Stimulated activated CD4-positive, alpha-beta T cell treated with anti-CD3 and anti-CD28 coated beads, Interleukin-15, amount 100 ng/mL, for 48 hours (primary cell): ENCODE data around the gene GSDME.

Source experiments
- DNase-seq, 2 donors: peaks; one replicate each; pipeline ENCODE4 v3.0.0-alpha.2; 2020; ENCODE audit warnings: low read depth in 2 of 2

The GSDME gene

DNA sequence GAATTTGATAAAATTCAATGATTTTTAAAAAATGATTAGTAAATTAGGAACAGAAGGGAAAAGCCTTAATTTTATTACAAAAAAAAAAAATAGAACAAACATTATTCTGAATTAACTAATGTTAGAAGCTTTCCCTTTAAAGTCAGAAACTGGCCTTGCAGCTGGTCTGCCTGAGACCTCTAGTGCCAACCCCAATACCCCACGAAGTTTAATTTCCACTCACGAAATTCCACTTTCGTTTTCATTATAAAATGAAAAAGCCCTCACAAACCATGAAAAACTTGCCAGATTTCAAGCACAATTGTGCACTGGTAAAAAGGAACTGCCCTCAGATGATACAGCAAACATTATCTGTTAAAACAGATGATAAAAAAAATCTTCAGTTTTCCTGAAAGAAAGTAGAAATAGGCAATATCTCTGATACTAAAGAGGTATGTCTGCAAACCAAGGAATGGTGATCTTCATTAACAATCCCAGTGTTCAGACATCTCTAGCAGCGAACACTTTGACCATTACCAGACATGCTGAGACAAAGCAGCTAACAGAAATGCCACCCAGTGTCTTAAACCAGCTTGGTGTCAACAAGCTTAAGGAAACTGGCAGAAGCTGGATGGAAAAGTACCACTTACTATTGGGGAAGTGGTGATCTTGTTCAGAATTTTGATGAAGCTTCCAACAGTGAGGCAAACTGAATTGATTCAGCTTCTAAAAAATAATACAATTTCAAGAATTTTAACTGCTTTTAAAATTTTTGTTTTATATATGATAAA, 103.8 kb downstream of the GSDME start:
- DNase-seq: no peak

DNA sequence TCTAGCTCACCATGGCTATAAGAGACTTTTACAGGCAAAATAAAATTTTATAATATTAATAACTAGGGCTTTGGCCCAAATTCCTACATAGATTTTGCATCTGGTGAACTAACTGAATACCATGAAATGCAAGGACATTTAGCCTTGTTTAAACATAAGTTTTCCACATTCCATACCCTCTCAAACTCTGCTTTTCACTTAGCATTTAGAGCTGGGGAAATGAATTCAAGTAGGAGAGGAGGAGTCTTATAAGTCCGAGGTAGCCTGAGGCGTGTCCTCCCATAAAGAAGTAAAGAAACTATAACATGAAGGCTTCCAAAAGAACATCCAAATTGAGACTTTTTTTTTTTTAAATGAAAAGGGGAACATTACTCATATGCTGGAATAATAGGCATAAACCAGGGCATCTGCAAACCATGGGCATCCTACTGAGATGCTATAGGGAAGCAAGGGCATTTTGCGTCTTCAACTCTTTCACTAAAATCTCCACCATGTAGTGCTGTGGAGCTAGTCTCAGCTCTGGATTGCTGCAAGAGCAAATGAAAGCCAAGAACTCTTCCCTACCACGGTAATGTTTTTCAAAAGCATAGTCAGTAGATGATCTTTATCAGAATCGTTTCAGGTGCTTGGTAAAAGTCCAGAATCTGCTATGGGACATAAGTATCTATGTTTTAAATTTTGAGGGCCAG, 104.9 kb downstream of the GSDME start:
- no peak for DNase-seq
